Epithelial cell of proximal tubule (primary cell): ENCODE results near the gene ATP13A2. TPM values are rescaled to one million over a fixed set of nuclear protein-coding genes. Genes with fewer than 3 reads are reported as not detected.
A peak's percentile ranks its signal among the peaks of the same experiment; 100 is the strongest.
"Not testable (repeated sequence)": the region's sequence is repeated elsewhere in the genome, so short reads cannot be mapped to it uniquely, and the experiment has no call there.

ENCODE experiments used
- DNase-seq: peaks from one replicate; pipeline ENCODE4 v3.0.0-alpha.2; 2011; ENCODE audit warnings: low read depth
- H3K4me3 ChIP-seq: 2 replicates; pipeline ENCODE4 v1.5.1; 2011; ENCODE audit warnings: low read depth, mild to moderate bottlenecking, low read length
- total RNA-seq: library from RNA; depleted of rRNA; stranded (reverse); fragments of >200 nt; gene quantifications from 2 replicates; pipeline ENCODE4 v1.2.3, GENCODE V29; 2015
- TF ChIP-seq, protein P1 (sequence below): conservative IDR thresholded peaks from 2 replicates; pipeline ENCODE4 v1.5.1; 2012; ENCODE audit warnings: low read depth, mild to moderate bottlenecking, low read length

The ATP13A2 gene
- total RNA-seq, 1 donor from 2014 or later = 87.8 TPM

GRCh38 chr1:16954579-16954978, 57.1 kb downstream of the ATP13A2 start:
- TF ChIP-seq, protein P1, sequence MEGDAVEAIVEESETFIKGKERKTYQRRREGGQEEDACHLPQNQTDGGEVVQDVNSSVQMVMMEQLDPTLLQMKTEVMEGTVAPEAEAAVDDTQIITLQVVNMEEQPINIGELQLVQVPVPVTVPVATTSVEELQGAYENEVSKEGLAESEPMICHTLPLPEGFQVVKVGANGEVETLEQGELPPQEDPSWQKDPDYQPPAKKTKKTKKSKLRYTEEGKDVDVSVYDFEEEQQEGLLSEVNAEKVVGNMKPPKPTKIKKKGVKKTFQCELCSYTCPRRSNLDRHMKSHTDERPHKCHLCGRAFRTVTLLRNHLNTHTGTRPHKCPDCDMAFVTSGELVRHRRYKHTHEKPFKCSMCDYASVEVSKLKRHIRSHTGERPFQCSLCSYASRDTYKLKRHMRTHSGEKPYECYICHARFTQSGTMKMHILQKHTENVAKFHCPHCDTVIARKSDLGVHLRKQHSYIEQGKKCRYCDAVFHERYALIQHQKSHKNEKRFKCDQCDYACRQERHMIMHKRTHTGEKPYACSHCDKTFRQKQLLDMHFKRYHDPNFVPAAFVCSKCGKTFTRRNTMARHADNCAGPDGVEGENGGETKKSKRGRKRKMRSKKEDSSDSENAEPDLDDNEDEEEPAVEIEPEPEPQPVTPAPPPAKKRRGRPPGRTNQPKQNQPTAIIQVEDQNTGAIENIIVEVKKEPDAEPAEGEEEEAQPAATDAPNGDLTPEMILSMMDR = no peak
- no peak overlapping the region for H3K4me3 ChIP-seq
- no peak for DNase-seq

- H3K4me3 ChIP-seq, DNase-seq: not testable (repeated sequence)
Measured at GRCh38 chr1:16952376-16952775, 59.4 kb downstream of the ATP13A2 start.

- H3K4me3 ChIP-seq = not testable (repeated sequence)
- DNase-seq = peak; percentile 30
Measured at GRCh38 chr1:16949026-16949425, 62.7 kb downstream of the ATP13A2 start.

DNA sequence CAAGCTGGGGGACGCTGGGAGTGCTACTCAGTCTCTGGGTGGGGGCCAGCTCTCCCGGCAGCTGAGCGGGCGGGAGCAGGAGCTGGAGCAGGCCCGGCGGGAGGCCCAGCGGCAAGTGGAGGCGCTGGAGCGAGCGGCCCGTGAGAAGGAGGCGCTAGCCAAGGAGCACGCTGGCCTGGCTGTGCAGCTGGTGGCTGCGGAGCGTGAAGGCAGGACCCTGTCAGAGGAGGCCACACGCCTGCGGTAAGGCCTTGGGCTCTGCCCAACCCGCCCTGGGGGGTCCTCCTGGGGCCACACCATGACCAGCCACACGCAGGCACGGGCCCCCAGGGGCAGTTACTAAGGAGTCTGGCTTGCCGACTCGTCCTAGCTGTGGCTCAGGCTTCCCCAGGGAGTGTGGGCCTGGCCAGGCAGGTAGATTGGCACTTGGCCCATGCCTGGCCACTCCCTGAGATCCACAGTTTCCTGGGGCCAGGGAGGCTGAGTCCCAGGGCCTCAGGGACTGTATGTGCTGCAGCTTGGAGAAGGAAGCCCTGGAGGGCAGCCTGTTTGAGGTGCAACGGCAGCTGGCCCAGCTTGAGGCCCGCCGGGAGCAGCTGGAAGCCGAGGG, 63.3 kb downstream of the ATP13A2 start:
- H3K4me3 ChIP-seq = not testable (repeated sequence)
- DNase-seq = peak; percentile 50

GRCh38 chr1:16946646-16947045, 65.1 kb downstream of the ATP13A2 start:
- no peak for DNase-seq
- TF ChIP-seq, protein P1 = no peak
- H3K4me3 ChIP-seq = no peak overlapping the region

- not testable (repeated sequence) for DNase-seq, H3K4me3 ChIP-seq
Measured at GRCh38 chr1:16946185-16946584, 65.5 kb downstream of the ATP13A2 start.

DNA sequence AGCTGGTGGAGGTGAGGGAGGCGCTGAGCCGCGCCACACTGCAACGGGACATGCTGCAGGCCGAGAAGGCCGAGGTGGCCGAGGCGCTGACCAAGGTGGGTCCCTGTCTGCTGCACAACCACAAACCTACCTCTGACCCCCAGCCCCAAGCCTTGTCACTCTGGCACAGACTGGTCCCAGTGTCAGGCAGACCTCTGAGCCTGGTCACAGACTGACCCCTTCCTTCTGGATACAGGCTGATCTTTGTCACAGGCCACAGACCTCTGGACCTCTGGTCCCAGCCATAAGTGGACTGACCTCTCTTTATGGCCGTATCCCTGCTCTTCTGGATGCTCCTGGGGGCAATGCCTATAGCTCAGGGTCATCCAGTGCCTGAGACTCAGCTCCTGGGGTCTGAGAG, 66.2 kb downstream of the ATP13A2 start:
- H3K4me3 ChIP-seq, DNase-seq: not testable (repeated sequence)

- H3K4me3 ChIP-seq = no peak overlapping the region
- DNase-seq = no peak
- TF ChIP-seq, protein P1 = no peak
Measured at GRCh38 chr1:16944038-16944437, 67.7 kb downstream of the ATP13A2 start.

DNA sequence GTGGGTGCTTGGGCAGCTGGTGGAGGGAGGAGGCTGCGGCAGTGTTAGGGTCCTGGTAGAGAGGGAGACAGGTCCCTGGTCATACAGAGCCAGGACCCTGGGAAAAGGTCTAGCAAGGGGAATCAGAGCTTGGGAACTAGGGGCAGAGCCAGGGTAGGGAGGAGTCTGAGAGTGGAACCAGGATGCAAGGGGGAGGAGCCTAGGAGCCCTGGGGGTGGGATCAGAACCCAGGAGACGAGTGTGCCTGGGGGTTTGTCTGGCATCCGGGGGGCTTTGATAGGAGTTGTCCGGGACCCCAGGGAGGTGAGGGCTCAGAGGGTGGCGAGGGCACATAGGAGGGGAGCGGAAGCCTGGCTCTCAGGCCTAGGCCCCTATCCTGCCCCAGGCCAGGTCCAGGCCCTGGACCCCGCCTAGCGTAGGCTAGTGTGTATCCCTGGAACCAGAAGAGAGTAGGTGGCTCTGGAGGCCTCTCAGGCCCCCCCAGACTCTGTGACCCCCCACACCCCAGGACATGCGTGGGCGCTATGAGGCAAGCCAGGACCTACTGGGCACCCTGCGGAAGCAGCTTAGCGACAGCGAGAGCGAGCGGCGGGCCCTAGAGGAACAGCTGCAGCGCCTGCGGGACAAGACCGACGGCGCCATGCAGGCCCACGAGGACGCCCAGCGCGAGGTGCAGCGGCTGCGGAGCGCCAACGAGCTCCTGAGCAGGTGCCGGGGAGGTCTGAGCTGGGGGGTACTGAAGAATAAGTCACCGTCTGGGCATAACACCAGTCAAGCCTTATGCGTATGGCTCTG, 72.1 kb downstream of the ATP13A2 start:
- H3K4me3 ChIP-seq, DNase-seq: not testable (repeated sequence)

- no peak overlapping the region for H3K4me3 ChIP-seq
- TF ChIP-seq, protein P1 = no peak
- no peak for DNase-seq
Measured at GRCh38 chr1:16938351-16939321, 73.1 kb downstream of the ATP13A2 start.

GRCh38 chr1:16936580-16936979, 75.1 kb downstream of the ATP13A2 start:
- not testable (repeated sequence) for H3K4me3 ChIP-seq, DNase-seq
